CD14-positive monocyte (primary cell): Measurements from ENCODE around the gene DLGAP1. TPM values are rescaled to one million over a fixed set of nuclear protein-coding genes. Genes with fewer than 3 reads are reported as not detected.

Experiments used
- DNase-seq, 3 donors: peaks; one replicate each; pipeline ENCODE4 v3.0.0-alpha.2; 2011 to 2022
- H2AFZ ChIP-seq: 2 replicates; pipeline ENCODE4 v1.6.0; 2012; ENCODE audit warnings: mild to moderate bottlenecking, low read depth, low read length, inconsistent platforms; ENCODE audit not compliant: insufficient read depth, poor library complexity, severe bottlenecking
- H3K27ac ChIP-seq, 2 donors: 1 replicate in 1 of 2; 2 replicates in 1 of 2; pipeline ENCODE4 v1.5.1; 2012 to 2013; ENCODE audit warnings: low read length in 2 of 2, control low read depth in 1 of 2, inconsistent platforms in 1 of 2, low read depth in 1 of 2, mild to moderate bottlenecking in 1 of 2
- H3K27me3 ChIP-seq, 2 donors: one replicate each; pipeline versions ENCODE4 v1.6.0 to v1.6.1; 2011 to 2013; ENCODE audit warnings: low read length in 2 of 2; ENCODE audit not compliant: control insufficient read depth in 2 of 2, insufficient read depth in 2 of 2
- H3K36me3 ChIP-seq, 2 donors: replicated peaks in 1 of 2; 1 replicate in 1 of 2; 2 replicates in 1 of 2; pipeline versions ENCODE4 v1.5.1 to v1.6.1; 2012 to 2013; ENCODE audit warnings: low read length in 2 of 2, control low read depth in 1 of 2, inconsistent platforms in 1 of 2, mild to moderate bottlenecking in 1 of 2; ENCODE audit not compliant: insufficient read depth in 2 of 2, control insufficient read depth in 1 of 2
- H3K4me1 ChIP-seq, 2 donors: 1 replicate in 1 of 2; 2 replicates in 1 of 2; pipeline versions ENCODE4 v1.5.1 to v1.6.1; 2012 to 2013; ENCODE audit warnings: low read length in 2 of 2, control low read depth in 1 of 2, inconsistent platforms in 1 of 2, mild to moderate bottlenecking in 1 of 2, moderate library complexity in 1 of 2; ENCODE audit not compliant: insufficient read depth in 2 of 2, control insufficient read depth in 1 of 2
- H3K4me2 ChIP-seq: replicated peaks from 2 replicates; pipeline ENCODE3; 2012; ENCODE audit warnings: low read length, moderate library complexity, mild to moderate bottlenecking; ENCODE audit not compliant: poor library complexity, severe bottlenecking; ENCODE audit errors: extremely low read depth
- H3K4me3 ChIP-seq, 3 experiments: fragments of 200-600 bp in 1 of 3; sonication (generic) in 1 of 3; replicated peaks in 1 of 3; 1 replicate in 2 of 3; 2 replicates in 1 of 3; pipeline ENCODE4 v1.5.1; 2011 to 2013; ENCODE audit warnings: low read length in 3 of 3, mild to moderate bottlenecking in 3 of 3, control low read depth in 2 of 3, low read depth in 2 of 3, inconsistent platforms in 1 of 3, moderate library complexity in 1 of 3
- H3K79me2 ChIP-seq: 2 replicates; pipeline ENCODE4 v1.6.0; 2012; ENCODE audit warnings: mild to moderate bottlenecking, control low read depth, inconsistent platforms, low read length, moderate library complexity; ENCODE audit not compliant: insufficient read depth
- H3K9ac ChIP-seq: 2 replicates; pipeline ENCODE4 v1.6.0; 2017; ENCODE audit warnings: low read length, mild to moderate bottlenecking; ENCODE audit not compliant: insufficient read depth, poor library complexity, severe bottlenecking
- H3K9me3 ChIP-seq, 2 donors: replicated peaks in 1 of 2; 1 replicate in 1 of 2; 2 replicates in 1 of 2; pipeline versions ENCODE4 v1.5.1 to v1.6.1; 2012 to 2013; ENCODE audit warnings: low read length in 2 of 2, control low read depth in 1 of 2; ENCODE audit not compliant: control insufficient read depth in 1 of 2, insufficient read depth in 1 of 2
- H4K20me1 ChIP-seq: 2 replicates; pipeline ENCODE4 v1.6.0; 2012; ENCODE audit warnings: mild to moderate bottlenecking, low read length, control low read depth, moderate library complexity; ENCODE audit not compliant: insufficient read depth
- H3K27ac Mint-ChIP-seq, 7 donors: one replicate each; pipeline ENCODE4 v1.8.0; 2020; ENCODE audit warnings: mild to moderate bottlenecking in 7 of 7, mixed read lengths in 7 of 7, moderate library complexity in 6 of 7, inconsistent platforms in 2 of 7
- H3K27me3 Mint-ChIP-seq, 3 donors: one replicate each; pipeline ENCODE4 v1.8.0; 2021 to 2022; ENCODE audit warnings: low read depth in 3 of 3, mild to moderate bottlenecking in 3 of 3, mixed read lengths in 3 of 3, moderate library complexity in 3 of 3, inconsistent platforms in 1 of 3
- H3K36me3 Mint-ChIP-seq, 2 donors: one replicate each; pipeline ENCODE4 v1.8.0; 2020; ENCODE audit warnings: mixed read lengths in 2 of 2, inconsistent platforms in 1 of 2, mild to moderate bottlenecking in 1 of 2
- H3K4me1 Mint-ChIP-seq: one replicate; pipeline ENCODE4 v1.8.0; 2020; ENCODE audit warnings: mild to moderate bottlenecking, mixed read lengths
- H3K4me3 Mint-ChIP-seq, 2 donors: one replicate each; pipeline ENCODE4 v1.8.0; 2020; ENCODE audit warnings: mild to moderate bottlenecking in 2 of 2, mixed read lengths in 2 of 2, moderate library complexity in 1 of 2
- H3K9me3 Mint-ChIP-seq, 7 donors: one replicate each; pipeline ENCODE4 v1.8.0; 2020 to 2022; ENCODE audit warnings: mixed read lengths in 7 of 7, mild to moderate bottlenecking in 6 of 7, moderate library complexity in 6 of 7, inconsistent platforms in 2 of 7
- WGBS: methylation state at CpG from one replicate; pipeline ENCODE4 v1.1.5; 2013; ENCODE audit warnings: missing lambda C conversion rate; ENCODE audit not compliant: insufficient coverage; 5-methylcytosine and 5-hydroxymethylcytosine counted together
- intact Hi-C, 2 donors: fragments of 100-400 bp; cut with micrococcal nuclease; formaldehyde crosslinking; loops; one replicate each; pipeline versions ENCODE4 v1.15.0 to v1.15.1; 2023
- polyA plus RNA-seq, 3 donors: library from polyadenylated mRNA; depleted of rRNA in 1 of 3; unstranded in 2 of 3; stranded (reverse) in 1 of 3; fragments of 300-500 nt in 2 of 3; fragments of >200 nt in 1 of 3; fragmentation: Illumina TruSeq in 2 of 3; gene quantifications; 1 replicate in 2 of 3; 2 replicates in 1 of 3; pipeline ENCODE4 v1.2.3, GENCODE V29; 2012 to 2021
- TF ChIP-seq, protein P1 (sequence below): fragments of 200-600 bp; IDR thresholded peaks from one replicate; pipeline ENCODE4 v1.8.0; 2022; ENCODE audit warnings: antibody characterized with exemption, mild to moderate bottlenecking

DLGAP1 gene
- polyA plus RNA-seq, 3 donors: 0.09 to 0.42 TPM; not detected in 1

DNA sequence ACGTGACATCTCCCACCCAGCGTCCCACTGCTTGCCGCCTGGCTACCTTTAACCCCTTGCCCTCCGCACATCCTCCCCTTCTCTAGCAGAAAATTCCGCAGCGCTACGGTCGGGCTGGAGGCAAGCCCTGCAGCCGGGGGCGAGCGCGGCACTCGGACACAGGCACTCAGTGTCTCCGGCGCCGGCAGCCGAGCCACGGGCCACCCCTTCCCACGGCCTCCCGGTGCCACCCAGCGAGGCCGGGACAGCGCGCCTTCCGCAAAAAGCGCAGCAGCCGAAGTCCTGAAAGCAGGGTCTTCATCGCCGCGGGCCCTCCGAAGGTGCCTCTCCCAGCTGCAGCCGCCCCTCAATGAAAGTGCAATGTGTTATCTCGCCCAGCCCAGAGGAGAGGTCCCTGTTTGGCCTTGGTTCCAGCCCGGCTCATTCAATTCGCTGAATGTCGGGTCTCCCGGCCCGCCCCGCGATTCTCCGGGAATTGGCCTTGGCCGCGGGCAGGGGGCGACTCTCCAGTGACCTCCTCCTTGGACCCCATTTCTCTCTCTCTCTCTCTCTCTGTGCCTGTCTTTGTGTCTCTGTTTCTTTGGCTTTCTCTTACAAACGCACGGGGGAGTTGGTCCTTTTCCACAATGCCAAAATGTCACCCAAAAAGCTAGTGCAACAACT is 1.1 kb downstream of the DLGAP1 start:
- intact Hi-C loops: no loop called here
- H3K27ac Mint-ChIP-seq: no peak overlapping the region

DNA sequence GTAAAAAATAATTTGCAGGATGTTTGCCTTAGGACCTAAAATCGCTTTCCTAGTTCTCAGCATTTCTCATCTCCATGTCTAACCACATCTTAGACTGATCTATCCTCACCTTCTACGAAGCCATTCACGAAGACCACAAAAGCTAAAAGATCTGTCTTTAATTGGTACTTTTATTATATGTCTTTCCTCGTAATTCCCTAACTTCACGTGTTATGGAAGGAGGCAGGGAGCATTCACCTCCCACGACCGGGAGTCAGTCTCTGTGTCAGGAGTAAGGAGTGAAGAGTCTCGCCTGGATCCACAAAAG is 1.6 kb downstream of the DLGAP1 start:
- no peak for DNase-seq
- H4K20me1 ChIP-seq: no peaks in the 10 kb centered on the region
- no CpG with 5 or more reads among the region's 8 CpGs for WGBS
- no peak overlapping the region for H2AFZ ChIP-seq
- H3K4me3 Mint-ChIP-seq: peak overlapping the region in 1 of 2 donors; percentile 80
- intact Hi-C loops: no loop called here
- no peaks in the 10 kb centered on the region for H3K4me1 ChIP-seq
- peaks cover 0 to 16% of the 10 kb centered on the region in 2 donors for H3K9me3 ChIP-seq
- no peak overlapping the region for H3K27ac ChIP-seq
- H3K9ac ChIP-seq: no peak overlapping the region
- peak overlapping the region in 1 of 7 donors; percentile 60 for H3K27ac Mint-ChIP-seq
- no peak overlapping the region for H3K4me2 ChIP-seq
- H3K9me3 Mint-ChIP-seq: peaks cover 0 to 16% (median 13%) of the 10 kb centered on the region in 7 donors
- H3K27me3 ChIP-seq: peaks cover 40 to 51% of the 10 kb centered on the region in 2 donors
- peaks cover 4% of the 10 kb centered on the region for H3K4me1 Mint-ChIP-seq
- TF ChIP-seq, protein P1, sequence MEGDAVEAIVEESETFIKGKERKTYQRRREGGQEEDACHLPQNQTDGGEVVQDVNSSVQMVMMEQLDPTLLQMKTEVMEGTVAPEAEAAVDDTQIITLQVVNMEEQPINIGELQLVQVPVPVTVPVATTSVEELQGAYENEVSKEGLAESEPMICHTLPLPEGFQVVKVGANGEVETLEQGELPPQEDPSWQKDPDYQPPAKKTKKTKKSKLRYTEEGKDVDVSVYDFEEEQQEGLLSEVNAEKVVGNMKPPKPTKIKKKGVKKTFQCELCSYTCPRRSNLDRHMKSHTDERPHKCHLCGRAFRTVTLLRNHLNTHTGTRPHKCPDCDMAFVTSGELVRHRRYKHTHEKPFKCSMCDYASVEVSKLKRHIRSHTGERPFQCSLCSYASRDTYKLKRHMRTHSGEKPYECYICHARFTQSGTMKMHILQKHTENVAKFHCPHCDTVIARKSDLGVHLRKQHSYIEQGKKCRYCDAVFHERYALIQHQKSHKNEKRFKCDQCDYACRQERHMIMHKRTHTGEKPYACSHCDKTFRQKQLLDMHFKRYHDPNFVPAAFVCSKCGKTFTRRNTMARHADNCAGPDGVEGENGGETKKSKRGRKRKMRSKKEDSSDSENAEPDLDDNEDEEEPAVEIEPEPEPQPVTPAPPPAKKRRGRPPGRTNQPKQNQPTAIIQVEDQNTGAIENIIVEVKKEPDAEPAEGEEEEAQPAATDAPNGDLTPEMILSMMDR: no peak
- no peak overlapping the region for H3K4me3 ChIP-seq
- peaks cover 3 to 4% of the 10 kb centered on the region in 2 donors for H3K36me3 Mint-ChIP-seq
- no peaks in the 10 kb centered on the region for H3K79me2 ChIP-seq
- H3K27me3 Mint-ChIP-seq: peaks cover 31 to 39% (median 32%) of the 10 kb centered on the region in 3 donors
- H3K36me3 ChIP-seq: no peaks in the 10 kb centered on the region

More for the DNA sequence above, 1.1 kb downstream of the DLGAP1 start:
- H3K27me3 ChIP-seq: peaks cover 40 to 51% of the 10 kb centered on the region in 2 donors
- no peaks in the 10 kb centered on the region for H3K36me3 ChIP-seq
- H4K20me1 ChIP-seq: no peaks in the 10 kb centered on the region
- TF ChIP-seq, protein P1: no peak
- Mint-ChIP-seq H3K27me3 (peaks cover 32 to 39% (median 34%) of the 10 kb centered on the region in 3 donors), H3K36me3 (peaks cover 3 to 4% of the 10 kb centered on the region in 2 donors), H3K4me1 (peaks cover 4% of the 10 kb centered on the region), H3K4me3 (peak overlapping the region in 1 of 2 donors; percentile 80), H3K9me3 (peaks cover 0 to 17% (median 14%) of the 10 kb centered on the region in 7 donors)
- 3% methylated on average over 42 of the region's 46 CpGs for WGBS
- no peak overlapping the region for H3K4me2 ChIP-seq
- peaks cover 2 to 16% of the 10 kb centered on the region in 2 donors for H3K9me3 ChIP-seq
- no peaks in the 10 kb centered on the region for H3K79me2 ChIP-seq
- DNase-seq: no peak
- no peak overlapping the region for H3K27ac ChIP-seq
- H3K4me3 ChIP-seq: no peak overlapping the region
- H2AFZ ChIP-seq: no peak overlapping the region
- no peak overlapping the region for H3K9ac ChIP-seq
- H3K4me1 ChIP-seq: no peaks in the 10 kb centered on the region
